ENCODE results near the gene PSMB11. TPM values are rescaled to one million over a fixed set of nuclear protein-coding genes. Genes with fewer than 3 reads are reported as not detected.

PSMB11 gene
- total and polyA plus RNA-seq, 10 donors: 0.03 TPM; not detected in 9

GRCh38 chr14:23034498-23035302 lies 7.3 kb upstream of the PSMB11 start, which contains the start of gene PSMB5:
TSS of gene PSMB5 (minus strand) at chr14:23034900. CDS start at chr14:23034881, 19 bp downstream.
- WGBS, 5 donors: 0% methylated on average over 24 to 36 of the region's 36 CpGs
- peak within 1 kb of the TSS; percentile 61 to 98 (median 95) for H3K27ac ChIP-seq
- DNase-seq: peak; percentile 94
- no peaks in the 10 kb centered on the region for H3K9me3 ChIP-seq
- peaks cover 13 to 46% (median 28%) of the 10 kb centered on the region in 6 donors for H3K4me1 ChIP-seq
- intact Hi-C loops (cut with DNase I; ENCODE audit: low total_unique reads): no loop called here
- peaks cover 0 to 38% (median 31%) of the 10 kb centered on the region in 6 donors for H3K36me3 ChIP-seq
- H3K4me3 ChIP-seq: peak within 1 kb of the TSS; percentile 50 to 86 (median 74)
- TF ChIP-seq POLR2AphosphoS5 (IDR thresholded peaks at IDR 0.05) (peak; percentile 72 to 77 (median 72)), POLR2A (IDR thresholded peaks at IDR 0.05) (no peak)
- TF ChIP-seq, protein P1, sequence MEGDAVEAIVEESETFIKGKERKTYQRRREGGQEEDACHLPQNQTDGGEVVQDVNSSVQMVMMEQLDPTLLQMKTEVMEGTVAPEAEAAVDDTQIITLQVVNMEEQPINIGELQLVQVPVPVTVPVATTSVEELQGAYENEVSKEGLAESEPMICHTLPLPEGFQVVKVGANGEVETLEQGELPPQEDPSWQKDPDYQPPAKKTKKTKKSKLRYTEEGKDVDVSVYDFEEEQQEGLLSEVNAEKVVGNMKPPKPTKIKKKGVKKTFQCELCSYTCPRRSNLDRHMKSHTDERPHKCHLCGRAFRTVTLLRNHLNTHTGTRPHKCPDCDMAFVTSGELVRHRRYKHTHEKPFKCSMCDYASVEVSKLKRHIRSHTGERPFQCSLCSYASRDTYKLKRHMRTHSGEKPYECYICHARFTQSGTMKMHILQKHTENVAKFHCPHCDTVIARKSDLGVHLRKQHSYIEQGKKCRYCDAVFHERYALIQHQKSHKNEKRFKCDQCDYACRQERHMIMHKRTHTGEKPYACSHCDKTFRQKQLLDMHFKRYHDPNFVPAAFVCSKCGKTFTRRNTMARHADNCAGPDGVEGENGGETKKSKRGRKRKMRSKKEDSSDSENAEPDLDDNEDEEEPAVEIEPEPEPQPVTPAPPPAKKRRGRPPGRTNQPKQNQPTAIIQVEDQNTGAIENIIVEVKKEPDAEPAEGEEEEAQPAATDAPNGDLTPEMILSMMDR (IDR thresholded peaks at IDR 0.05 in 8 of 11, conservative IDR thresholded peaks at IDR 0.05 in 3 of 11): peak in 6 of 11 experiments; percentile 15 to 54 (median 45)
- H3K27me3 ChIP-seq (replicated peaks in 1 of 7): no peaks in the 10 kb centered on the region

DNA sequence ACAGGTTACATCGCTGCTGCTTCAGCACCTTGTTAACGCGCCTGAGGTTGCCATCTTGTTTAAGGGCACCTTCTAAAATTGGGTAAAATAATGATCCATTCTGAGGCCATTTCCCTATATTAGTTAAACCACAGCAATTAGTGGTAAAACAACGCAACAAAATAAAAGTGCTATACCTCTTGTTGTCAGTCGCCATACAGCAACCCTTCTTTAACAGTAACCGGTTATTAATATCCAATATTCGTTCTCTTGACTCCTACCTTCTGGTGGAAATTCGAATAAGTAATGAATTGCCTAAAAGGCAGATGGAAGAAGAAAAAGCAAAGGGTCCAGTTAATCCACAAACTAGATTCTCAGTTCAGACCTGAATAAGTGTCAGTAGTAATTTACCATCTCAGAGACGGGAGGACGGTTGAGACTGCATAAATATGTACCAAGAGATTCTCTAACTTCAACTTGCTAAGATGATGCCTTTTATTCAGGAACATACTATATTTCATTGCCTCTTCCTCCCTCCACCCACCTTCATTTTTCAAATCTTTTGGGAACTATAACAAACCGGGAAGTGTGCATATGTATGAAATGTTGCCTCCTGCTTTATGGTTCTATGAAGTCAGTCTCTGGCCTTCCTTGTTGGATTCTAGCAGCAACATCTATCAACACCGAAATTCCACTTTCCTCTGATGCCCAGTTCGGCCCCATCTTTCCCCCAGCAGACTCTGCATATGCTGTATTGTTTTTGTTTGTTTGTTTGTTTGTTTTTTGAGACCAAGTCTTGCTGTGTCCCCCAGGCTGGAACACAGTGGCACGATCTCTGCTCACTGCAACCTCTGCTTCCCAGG lies 6.5 kb upstream of the PSMB11 start:
- H3K9me3 ChIP-seq: no peaks in the 10 kb centered on the region
- peaks cover 0 to 30% (median 26%) of the 10 kb centered on the region in 6 donors for H3K36me3 ChIP-seq
- H3K27me3 ChIP-seq (replicated peaks in 1 of 7): no peaks in the 10 kb centered on the region
- peak overlapping the region; percentile 61 to 98 (median 95) for H3K27ac ChIP-seq
- DNase-seq: no peak
- 70 to 75% (median 71%) methylated on average over 14 of the region's 14 CpGs for WGBS, 5 donors
- H3K4me1 ChIP-seq: peaks cover 13 to 44% (median 28%) of the 10 kb centered on the region in 6 donors
- H3K4me3 ChIP-seq: peak overlapping the region in 7 of 8 donors; percentile 50 to 86 (median 71)
- intact Hi-C loops (cut with DNase I; ENCODE audit: low total_unique reads): no loop called here
- TF ChIP-seq, protein P1 (IDR thresholded peaks at IDR 0.05 in 8 of 11, conservative IDR thresholded peaks at IDR 0.05 in 3 of 11): peak in 2 of 11 experiments; percentile 10 to 22
- no peak for TF ChIP-seq POLR2AphosphoS5 (IDR thresholded peaks at IDR 0.05)

GRCh38 chr14:23040100-23040499 lies 1.9 kb upstream of the PSMB11 start:
- WGBS, 5 donors: 80 to 96% (median 90%) methylated on average over 4 of the region's 4 CpGs
- intact Hi-C loops (cut with DNase I; ENCODE audit: low total_unique reads): loop anchor here (5.0 kb wide), 1 partner anchor 43 kb away; no protein-coding TSS in a partner anchor
- peaks cover 0 to 12% (median 5%) of the 10 kb centered on the region in 6 donors for H3K4me1 ChIP-seq
- TF ChIP-seq POLR2AphosphoS5 (IDR thresholded peaks at IDR 0.05): no peak
- TF ChIP-seq, protein P1 (IDR thresholded peaks at IDR 0.05 in 8 of 11, conservative IDR thresholded peaks at IDR 0.05 in 3 of 11): no peak
- TF ChIP-seq POLR2A (IDR thresholded peaks at IDR 0.05): no peak
- no peaks in the 10 kb centered on the region for H3K36me3 ChIP-seq
- H3K27me3 ChIP-seq (replicated peaks in 1 of 7): no peaks in the 10 kb centered on the region
- H3K4me3 ChIP-seq: no peak overlapping the region
- H3K9me3 ChIP-seq: no peaks in the 10 kb centered on the region
- no peak overlapping the region for H3K27ac ChIP-seq
- no peak for DNase-seq

All from spleen (tissue), 11 donors.